GM06990 (cell line): ENCODE data around the gene MEX3D.
"Not testable (repeated sequence)": the region's sequence is repeated elsewhere in the genome, so short reads cannot be mapped to it uniquely, and the experiment has no call there.

ENCODE experiments used
- DNase-seq: peaks from one replicate; pipeline ENCODE4 v3.0.0-alpha.2; 2011; ENCODE audit not compliant: insufficient read length; ENCODE audit errors: extremely low read depth
- H3K27me3 ChIP-seq: replicated peaks from 2 replicates; pipeline ENCODE4 v1.6.0; 2011; ENCODE audit warnings: low read length; ENCODE audit not compliant: control insufficient read depth, insufficient read depth
- H3K36me3 ChIP-seq: 2 replicates; pipeline ENCODE4 v1.5.1; 2011; ENCODE audit warnings: low read length; ENCODE audit not compliant: control insufficient read depth, insufficient read depth
- H3K4me3 ChIP-seq: replicated peaks from 2 replicates; pipeline ENCODE4 v1.5.1; 2011; ENCODE audit warnings: low read depth, mild to moderate bottlenecking, control low read depth, low read length
- CTCF ChIP-seq: IDR thresholded peaks from 2 replicates; pipeline ENCODE4 v1.5.1; 2011; ENCODE audit warnings: low read length, control low read depth, mild to moderate bottlenecking, inconsistent platforms; ENCODE audit not compliant: insufficient read depth, poor library complexity, severe bottlenecking

MEX3D gene

GRCh38 chr19:1520203-1520780 lies 47.8 kb downstream of the MEX3D start:
- TF ChIP-seq CTCF = no peak
- H3K36me3 ChIP-seq = no peaks in the 10 kb centered on the region
- no peak for DNase-seq
- H3K4me3 ChIP-seq = no peak overlapping the region
- no peaks in the 10 kb centered on the region for H3K27me3 ChIP-seq

- H3K27me3 ChIP-seq, H3K36me3 ChIP-seq, DNase-seq, H3K4me3 ChIP-seq: not testable (repeated sequence)
These were observed 48.3 kb downstream of the MEX3D start for GRCh38 chr19:1519802-1520201.

GRCh38 chr19:1518471-1518870 lies 49.7 kb downstream of the MEX3D start:
- no peaks in the 10 kb centered on the region for H3K27me3 ChIP-seq
- no peak for DNase-seq
- H3K36me3 ChIP-seq = no peaks in the 10 kb centered on the region
- TF ChIP-seq CTCF = no peak
- H3K4me3 ChIP-seq = no peak overlapping the region

- no peaks in the 10 kb centered on the region for H3K36me3 ChIP-seq
- DNase-seq = no peak
- no peak for TF ChIP-seq CTCF
- H3K4me3 ChIP-seq = no peak overlapping the region
- H3K27me3 ChIP-seq = no peaks in the 10 kb centered on the region
These were observed 51.8 kb downstream of the MEX3D start for GRCh38 chr19:1516395-1516753.

GRCh38 chr19:1514986-1515721 lies 53.0 kb downstream of the MEX3D start:
- DNase-seq = no peak

GRCh38 chr19:1514295-1514661 lies 53.8 kb downstream of the MEX3D start:
- no peaks in the 10 kb centered on the region; the same call in 1 of the 2 replicates for H3K27me3 ChIP-seq
- no peak for DNase-seq
- no peak for TF ChIP-seq CTCF
- no peak overlapping the region for H3K4me3 ChIP-seq
- H3K36me3 ChIP-seq = no peaks in the 10 kb centered on the region

More at GRCh38 chr19:1514986-1515721, 53.0 kb downstream of the MEX3D start:
- H3K27me3 ChIP-seq = no peaks in the 10 kb centered on the region
- no peaks in the 10 kb centered on the region for H3K36me3 ChIP-seq
- H3K4me3 ChIP-seq = no peak overlapping the region
- no peak for TF ChIP-seq CTCF
